HG02852 (cell line): ENCODE measurements around the gene PIP5K1A.
A peak's percentile ranks its signal among the peaks of the same experiment; 100 is the strongest.
"Not testable (repeated sequence)": the region's sequence is repeated elsewhere in the genome, so short reads cannot be mapped to it uniquely, and the experiment has no call there.

Experiments
- ATAC-seq: cut with Tn5 transposase; IDR thresholded peaks from one replicate; pipeline ENCODE4 v1.9.1; 2021; ENCODE audit warnings: mild to moderate bottlenecking, moderate library complexity; ENCODE audit not compliant: unreplicated experiment

PIP5K1A gene, protein sequence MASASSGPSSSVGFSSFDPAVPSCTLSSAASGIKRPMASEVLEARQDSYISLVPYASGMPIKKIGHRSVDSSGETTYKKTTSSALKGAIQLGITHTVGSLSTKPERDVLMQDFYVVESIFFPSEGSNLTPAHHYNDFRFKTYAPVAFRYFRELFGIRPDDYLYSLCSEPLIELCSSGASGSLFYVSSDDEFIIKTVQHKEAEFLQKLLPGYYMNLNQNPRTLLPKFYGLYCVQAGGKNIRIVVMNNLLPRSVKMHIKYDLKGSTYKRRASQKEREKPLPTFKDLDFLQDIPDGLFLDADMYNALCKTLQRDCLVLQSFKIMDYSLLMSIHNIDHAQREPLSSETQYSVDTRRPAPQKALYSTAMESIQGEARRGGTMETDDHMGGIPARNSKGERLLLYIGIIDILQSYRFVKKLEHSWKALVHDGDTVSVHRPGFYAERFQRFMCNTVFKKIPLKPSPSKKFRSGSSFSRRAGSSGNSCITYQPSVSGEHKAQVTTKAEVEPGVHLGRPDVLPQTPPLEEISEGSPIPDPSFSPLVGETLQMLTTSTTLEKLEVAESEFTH

DNA sequence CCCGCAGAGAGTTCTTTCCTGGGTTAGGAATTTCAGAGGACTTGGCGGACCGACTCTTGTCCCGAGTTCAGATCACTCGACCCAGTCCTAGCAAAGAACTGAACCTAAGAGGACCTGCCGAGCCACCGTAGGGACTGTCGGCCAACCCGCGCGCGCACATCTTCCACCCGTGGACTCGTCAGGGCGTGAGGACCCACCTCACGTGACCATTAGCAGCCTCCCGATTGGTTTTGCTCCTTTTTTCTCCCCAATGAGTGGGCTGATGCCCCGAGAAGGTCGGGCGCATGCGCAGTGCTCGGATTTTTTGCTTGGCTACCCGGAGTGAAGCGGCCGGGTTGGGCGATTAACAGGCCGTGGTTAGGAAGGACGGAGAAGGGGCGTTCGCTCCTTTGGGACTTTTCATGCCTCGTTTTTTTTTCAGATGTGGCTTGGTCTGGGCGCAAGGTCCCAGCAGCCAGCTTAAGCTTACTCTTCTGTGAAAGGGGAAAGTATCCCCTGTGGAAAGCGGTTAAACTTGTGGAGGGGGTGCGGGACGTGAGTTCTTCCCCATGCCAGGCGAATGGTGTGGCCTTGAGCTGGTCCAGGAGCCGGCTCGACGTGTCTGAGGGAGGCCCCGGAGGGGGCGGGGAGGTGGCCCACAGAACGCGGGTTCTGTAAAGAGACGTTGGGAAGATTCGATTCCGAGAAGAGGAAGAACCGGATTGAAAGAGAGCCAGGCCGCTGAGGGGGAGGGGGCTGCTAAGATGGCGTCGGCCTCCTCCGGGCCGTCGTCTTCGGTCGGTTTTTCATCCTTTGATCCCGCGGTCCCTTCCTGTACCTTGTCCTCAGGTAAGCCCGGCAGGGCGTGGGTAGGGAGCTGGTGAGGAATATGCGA is at the start of gene PIP5K1A:
Gene PIP5K1A, plus strand, starts transcription at position 299 of the 874 bp plus-strand sequence. Its CDS starts 445 bp downstream, at position 744.
- ATAC-seq, result peak; percentile 66

DNA sequence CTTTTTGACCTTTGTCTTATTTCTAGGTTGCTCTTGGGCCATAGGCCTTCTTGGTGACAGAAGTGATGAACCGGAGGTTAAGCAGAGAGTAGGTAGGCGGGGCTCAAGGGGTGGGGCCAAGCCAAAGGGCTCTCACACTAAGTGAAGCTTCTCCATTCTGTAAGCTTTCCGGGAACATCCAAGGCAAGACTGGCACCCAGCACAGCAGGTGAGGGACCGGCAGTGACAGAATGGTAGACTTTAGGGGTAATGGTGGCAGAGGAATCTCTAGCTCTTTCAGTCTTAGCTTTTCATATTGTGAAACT is 41.9 kb upstream of the PIP5K1A start, which contains the start of gene TNFAIP8L2:
Gene TNFAIP8L2, plus strand, starts transcription at position 135 of the 305 bp plus-strand sequence. CDS start 2,049 bp downstream, outside the sequence.
- ATAC-seq, result peak; percentile 77

DNA sequence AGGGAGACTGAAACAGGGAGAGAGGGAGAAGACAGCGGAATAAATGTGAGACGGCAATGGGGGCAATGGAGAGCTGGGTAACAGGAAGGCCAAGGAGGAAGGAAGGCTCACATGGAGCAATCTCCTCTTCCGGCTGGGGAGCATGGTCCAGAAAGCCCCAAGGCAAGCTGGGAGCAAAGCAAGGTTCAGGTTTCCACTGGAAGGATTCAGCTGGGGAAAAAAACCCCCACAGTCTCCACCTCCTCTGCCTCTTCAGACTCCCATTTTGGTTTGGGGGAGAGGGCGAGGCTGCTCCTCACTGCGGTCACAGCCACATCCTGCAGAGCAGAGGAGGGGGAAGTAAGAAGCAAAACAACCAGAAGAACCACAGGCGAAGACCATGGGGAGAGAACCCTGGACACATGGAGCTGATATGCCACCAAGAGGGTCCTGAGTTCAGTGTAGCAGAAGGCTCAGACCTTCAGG is 41.3 kb upstream of the PIP5K1A start:
- peak; percentile 41 for ATAC-seq

DNA sequence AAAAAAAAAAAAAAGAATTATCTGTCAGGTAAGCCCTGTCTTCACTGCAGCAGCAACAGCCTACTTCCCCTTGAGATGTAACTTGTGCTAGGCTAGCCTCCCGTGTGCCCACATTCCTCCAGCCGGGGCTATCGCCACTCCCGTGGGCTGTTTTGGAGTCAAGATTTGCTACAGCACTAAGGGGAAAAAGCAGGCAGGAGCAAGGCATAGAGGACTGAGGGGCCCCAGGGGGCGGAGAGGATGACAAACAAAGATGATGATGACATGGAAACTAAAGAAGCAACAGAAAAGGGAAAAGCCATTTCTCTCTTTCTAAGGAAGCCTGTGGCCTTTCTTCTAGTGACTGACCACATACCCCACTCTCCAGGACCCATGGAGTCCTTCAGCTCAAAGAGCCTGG is 40.0 kb upstream of the PIP5K1A start:
- ATAC-seq, result no peak

DNA sequence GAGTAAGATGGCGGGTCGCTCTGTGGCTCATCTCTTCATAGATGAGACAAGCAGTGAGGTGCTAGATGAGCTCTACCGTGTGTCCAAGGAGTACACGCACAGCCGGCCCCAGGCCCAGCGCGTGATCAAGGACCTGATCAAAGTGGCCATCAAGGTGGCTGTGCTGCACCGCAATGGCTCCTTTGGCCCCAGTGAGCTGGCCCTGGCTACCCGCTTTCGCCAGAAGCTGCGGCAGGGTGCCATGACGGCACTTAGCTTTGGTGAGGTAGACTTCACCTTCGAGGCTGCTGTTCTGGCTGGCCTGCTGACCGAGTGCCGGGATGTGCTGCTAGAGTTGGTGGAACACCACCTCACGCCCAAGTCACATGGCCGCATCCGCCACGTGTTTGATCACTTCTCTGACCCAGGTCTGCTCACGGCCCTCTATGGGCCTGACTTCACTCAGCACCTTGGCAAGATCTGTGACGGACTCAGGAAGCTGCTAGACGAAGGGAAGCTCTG is 39.6 kb upstream of the PIP5K1A start:
- ATAC-seq, result no peak

DNA sequence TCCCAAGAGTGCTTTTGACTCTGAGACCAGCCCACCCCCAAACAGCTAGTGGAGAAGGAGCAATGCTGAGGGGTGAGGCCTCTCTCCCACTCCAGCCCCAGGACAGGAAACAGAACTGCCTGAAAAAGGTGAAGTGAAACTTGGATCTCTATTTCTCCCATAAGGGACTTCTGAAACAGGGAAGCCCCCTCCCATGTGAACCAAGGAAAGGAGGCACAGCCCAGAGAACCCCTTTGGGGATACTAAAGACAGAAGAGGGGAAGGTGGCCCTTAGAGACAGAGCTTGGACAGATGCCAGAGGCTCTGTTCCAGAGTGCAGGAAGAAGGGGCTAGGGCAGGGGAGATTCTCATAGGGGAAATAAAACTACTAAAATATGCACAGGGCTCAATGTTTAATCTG is 39.0 kb upstream of the PIP5K1A start:
- ATAC-seq, result no peak

DNA sequence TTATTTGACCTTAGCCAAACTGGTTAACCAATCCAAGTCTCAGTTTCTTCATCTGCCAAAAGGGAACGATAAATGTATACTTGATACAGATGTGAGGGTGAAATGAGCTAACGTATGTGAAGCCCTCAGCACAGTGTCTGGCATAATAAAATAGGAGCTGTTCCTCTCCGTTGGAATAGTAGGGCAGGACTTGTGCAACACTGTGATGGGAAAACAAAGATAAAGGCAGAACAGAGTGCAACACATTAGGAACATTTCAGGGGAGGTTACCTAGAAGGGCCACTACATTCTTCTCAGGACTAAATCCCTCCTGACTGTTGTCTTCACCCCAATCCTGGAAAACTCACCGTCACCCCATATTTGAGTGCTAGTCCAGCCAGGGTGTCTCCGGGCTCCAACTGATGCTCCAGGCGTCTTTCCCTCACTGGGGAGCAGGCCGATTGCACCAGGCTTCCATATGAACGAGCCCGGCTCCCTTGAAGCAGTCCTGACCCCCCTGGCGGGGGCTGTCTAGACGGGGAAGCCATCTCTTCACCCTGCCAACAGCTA is 33.5 kb upstream of the PIP5K1A start:
- ATAC-seq, result no peak

DNA sequence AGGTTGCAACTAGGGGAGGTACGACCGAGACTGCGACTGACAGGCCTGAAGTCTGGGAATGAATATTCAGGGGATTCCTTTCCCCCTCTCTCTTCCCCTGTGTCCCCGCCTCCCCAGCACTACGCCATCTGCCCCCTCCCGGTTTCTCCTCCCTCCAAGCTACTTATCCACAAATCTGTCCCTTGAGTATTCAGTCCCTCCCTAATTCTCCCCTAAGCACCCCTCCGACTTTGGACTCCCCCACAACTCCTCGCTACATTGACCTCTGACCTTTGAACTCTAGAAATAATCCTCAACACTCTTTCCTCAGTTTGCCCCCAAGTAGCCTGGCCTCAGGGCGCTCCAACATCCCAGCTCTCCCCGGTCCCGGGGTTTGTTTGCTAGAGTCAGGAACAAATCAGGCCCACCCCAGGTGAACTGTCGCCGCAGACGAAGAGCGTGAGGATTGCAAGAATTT is 33.0 kb upstream of the PIP5K1A start:
- ATAC-seq, result no peak

DNA sequence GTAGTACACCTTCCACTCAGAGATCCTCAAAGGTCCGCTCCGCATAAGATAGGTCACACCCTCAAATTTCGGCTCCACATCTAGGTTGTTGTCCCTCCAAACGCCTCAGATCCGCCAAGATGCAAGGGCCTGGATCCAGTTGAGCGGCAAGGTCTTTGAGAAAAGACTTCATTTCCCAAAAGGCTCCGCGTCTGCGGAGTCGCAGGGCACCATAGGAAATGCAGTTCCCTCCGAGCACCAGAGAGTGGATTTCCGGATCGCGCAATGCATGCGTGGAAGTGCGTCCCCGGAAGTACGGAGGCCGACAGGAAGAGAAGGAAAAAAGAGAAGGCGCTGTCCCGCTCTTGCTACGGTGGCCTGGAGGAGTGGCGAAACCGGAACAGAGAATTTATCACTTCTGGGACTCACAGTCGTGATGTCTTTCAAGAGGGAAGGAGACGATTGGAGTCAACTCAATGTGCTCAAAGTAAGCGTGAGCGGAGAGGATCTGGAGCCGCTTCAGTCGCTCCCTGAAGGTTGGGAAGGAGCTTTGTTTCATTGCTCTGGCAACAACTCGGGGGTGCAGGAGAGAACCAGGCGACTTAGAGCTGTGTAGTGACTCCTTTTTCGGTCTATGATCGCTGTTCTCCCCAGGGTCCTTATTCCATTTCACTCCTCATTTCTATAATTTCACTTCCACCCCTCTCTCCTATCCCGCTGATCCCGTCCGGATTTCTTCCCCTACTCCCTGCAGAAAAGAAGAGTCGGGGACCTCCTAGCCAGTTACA is 32.4 kb upstream of the PIP5K1A start, which contains the start of the genes LYSMD1 and SCNM1:
Gene LYSMD1, minus strand, starts transcription at position 165 of the 767 bp plus-strand sequence. CDS start 644 bp downstream, outside the sequence.
Gene SCNM1, plus strand, starts transcription at position 407 of the 767 bp plus-strand sequence. Its CDS starts 9 bp downstream, at position 416.
- ATAC-seq, result peak; percentile 84

DNA sequence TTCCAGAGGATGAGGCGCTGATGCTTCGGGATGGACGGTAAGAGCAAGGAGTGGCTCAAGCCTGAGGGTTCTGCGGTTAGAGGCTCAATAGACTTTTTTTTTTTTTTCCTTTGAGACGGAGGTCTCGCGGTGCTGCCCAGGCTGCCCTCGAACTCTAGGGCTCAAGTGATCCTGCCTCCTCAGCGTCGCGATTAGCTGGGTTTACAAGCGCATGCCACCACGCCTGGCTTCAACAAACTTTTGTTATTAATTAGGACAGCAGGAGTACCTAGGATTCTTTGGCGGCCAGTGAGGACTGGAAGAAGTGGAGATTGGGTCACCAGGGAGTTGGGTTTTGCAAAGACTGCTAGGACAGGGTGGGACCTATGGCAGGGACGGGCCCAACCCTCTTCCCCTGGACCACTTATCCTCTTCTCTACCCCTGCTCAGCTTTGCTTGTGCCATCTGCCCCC is 31.8 kb upstream of the PIP5K1A start:
- ATAC-seq, result peak; percentile 5

DNA sequence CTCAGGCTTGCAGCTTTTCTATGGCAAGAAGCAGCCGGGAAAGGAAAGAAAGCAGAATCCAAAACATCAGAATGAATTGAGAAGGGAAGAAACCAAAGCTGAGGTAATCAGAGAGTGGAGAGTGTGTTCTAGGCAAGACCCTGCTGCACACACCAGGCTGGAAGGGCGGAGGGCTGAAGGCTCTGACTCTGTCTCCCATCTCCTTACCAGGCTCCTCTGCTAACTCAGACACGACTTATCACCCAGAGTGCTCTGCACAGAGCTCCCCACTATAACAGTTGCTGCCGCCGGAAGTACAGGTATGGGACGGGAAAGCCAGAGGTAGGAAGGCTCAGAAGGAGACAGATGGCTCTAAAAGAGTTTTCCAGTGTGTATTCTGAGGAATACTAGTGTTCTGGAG is 31.2 kb upstream of the PIP5K1A start:
- no peak for ATAC-seq

DNA sequence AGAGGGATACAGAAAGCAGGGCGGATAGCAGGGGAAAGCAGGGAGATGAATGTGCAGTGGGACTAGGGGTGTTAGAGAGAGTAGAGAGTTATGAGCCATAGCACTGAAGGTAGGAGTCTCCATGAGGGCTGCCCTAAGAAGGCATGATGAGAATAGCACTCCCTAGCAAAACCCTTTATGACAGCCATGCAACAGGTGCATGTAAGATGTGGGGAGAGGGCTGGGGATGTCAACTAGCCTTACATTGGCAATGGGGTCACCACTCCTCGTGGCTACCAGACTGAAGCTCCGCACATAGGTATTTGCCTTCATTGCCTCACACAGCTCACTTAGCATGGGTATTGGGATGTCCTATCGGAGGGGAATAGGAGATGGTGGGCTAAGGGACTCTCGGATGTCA is 27.2 kb upstream of the PIP5K1A start:
- ATAC-seq, result no peak

DNA sequence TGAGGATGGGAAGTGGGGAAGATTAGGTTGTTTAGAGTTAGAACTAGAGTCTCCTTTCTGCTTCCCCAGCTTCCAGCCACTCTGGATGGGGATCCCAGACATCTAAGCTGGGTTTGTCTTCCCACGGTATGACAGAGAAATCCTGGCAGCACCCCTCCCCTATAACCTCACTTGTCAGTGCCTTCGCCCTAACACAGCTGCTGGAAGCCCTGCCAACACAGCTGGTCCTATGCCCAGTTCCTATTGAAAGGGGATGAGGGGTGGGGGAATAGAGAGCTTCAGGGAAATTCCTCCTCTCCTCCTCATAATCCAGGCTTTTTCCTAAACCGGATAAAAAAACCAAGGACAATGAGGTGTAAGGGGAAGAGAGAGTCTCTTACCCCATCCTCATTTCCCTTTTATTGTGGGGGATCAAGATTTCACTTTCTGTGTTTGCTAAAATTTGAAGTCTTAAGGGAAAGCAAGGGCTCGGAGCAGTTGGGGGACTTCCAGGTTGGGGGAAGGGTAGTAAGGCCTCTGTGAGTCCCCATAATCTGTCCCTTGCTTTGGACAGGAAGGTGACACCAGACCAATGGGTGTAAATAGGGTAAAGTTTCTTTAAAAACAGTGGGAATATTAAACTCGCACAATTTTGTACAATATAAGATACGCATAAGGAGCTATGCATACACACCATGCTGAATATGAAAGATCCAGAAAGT is 23.2 kb upstream of the PIP5K1A start:
- ATAC-seq, result no peak

DNA sequence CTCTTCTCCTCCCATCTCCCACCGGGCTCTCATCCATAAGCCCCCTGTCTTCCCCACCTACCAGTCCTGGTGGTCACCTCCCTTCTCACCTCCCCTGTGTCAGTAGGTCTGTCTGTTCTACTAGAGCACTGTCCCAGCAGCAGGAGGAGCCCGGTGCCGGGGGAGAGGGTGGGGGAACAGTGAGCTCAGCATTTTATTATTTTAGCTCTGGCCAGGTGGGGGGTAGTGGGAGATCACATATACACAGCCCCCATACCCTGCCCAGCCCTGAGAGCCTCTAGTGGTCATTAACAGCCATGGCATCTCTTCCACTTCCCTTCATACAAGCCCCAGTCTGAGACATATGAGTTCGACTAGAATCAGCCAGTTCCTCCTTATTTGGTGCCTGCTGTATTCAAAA is 22.5 kb upstream of the PIP5K1A start, which contains the start of gene TMOD4:
Gene TMOD4, minus strand, starts transcription at position 119 of the 400 bp plus-strand sequence. CDS start 1,106 bp downstream, outside the sequence.
- ATAC-seq, result no peak

DNA sequence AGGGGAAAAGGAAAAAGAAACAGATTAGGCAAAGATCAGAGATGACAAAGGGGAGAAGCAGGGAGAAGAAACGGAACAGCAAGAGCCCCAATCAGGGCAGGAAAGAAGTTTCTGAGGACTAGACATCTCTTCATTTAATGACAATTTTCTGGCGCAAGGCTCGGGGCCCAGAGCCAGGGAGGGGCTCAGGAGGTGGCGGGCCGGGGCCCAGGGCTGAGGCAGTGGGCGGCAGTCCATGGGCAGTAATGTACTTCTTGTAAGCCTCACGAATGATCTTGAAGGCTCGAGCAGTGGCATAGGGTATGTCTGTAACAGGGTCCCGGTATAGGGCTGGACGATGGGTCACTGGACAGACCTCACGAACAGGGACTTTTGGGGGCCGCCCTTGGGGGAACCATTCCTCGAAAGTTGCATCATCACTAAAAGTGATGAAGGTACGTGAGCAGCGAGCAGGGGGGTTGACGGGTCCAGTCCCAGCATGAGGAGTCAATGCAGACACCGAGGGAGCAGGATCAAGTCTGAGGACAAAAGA is 21.8 kb upstream of the PIP5K1A start:
- ATAC-seq, result no peak

DNA sequence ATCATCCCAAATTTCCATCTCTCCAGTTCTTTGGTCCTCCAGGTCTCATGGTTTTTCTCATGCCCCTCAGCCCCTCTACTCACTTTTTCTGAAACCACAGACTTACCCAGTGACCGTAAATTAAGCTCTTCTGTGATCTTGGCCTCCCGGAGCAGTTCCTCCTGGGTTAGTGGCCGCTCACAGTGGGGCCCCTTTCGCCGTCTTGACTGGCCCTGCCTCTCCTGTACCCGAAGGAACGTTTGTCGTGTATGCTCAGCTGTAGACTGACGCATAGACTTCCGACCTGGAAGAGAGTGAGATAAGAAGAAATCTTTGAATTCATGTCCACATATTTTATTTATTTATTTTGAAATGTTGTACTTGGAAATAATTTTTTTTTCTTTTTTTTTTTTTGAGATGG is 14.1 kb upstream of the PIP5K1A start:
- no peak for ATAC-seq

DNA sequence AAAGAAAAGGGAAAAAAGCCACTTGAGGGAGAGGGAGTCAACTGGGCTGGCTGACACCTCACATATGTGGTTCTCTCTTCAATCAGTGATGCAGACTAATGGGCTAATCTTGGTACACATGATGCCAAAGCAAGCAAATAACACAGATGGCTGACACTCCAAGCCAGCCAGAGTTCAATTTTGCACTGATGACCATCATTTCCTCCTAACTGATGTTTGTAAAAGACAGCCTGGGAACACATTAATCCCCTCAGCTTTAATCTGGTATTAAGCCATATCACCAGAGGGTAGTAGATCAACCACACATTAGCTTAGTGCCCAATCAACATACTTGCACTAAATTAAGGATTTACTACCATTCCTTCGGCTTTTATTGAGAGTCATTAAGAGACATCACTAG is 11.1 kb upstream of the PIP5K1A start:
- no peak for ATAC-seq

DNA sequence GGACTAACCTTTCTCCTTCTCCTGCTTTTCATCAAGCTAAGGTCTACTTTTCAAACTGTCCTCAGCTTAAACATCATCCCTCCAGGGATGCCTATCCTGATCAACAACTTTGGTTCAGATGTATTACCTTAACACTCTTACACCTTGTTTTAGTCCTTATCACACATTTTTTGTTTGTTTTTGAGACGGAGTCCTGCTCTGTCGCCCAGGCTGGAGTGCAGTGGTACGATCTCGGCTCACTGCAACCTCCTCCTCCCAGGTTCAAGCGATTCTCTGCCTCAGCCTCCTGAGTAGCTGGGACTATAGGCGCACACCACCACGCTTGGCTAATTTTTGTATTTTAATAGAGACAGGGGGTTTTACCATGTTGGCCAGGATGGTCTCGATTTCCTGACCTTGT is 9.7 kb upstream of the PIP5K1A start:
- ATAC-seq, result not testable (repeated sequence)
